GM19463 (cell line): ENCODE measurements around the gene EHMT1.
"Not testable (repeated sequence)": the region's sequence is repeated elsewhere in the genome, so short reads cannot be mapped to it uniquely, and the experiment has no call there.

ENCODE experiments used
- ATAC-seq: cut with Tn5 transposase; IDR thresholded peaks from one replicate; pipeline ENCODE4 v1.9.1; 2021; ENCODE audit warnings: mild to moderate bottlenecking, moderate library complexity; ENCODE audit not compliant: unreplicated experiment

The EHMT1 gene

DNA sequence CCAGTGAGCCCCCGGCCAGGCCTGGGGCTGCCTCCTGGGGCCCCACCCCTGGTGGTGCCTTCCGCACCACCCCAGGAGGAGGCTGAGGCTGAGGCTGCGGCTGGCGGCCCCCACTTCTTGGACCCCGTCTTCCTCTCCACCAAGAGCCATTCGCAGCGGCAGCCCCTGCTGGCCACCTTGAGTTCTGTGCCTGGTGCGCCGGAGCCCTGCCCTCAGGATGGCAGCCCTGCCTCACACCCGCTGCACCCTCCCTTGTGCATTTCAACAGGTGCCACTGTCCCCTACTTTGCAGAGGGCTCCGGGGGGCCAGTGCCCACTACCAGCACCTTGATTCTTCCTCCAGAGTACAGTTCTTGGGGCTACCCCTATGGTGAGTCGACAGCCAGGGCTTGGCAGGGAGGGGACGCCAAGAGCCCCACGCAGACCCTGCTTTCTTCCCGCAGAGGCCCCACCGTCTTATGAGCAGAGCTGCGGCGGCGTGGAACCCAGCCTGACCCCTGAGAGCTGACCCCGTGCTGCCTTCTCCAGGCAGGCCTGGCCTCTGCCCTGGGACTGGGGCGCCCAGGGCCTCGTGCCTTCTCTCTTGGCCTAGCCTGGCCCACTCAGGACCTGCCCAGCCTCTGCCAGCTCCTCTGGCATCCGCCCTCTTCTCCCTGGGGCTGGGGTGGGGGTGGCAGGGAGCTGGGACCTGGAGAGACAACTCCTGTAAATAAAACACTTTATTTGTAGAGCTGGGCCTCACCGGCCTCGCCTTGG lies 4.0 kb upstream of the EHMT1 start:
- ATAC-seq = no peak

DNA sequence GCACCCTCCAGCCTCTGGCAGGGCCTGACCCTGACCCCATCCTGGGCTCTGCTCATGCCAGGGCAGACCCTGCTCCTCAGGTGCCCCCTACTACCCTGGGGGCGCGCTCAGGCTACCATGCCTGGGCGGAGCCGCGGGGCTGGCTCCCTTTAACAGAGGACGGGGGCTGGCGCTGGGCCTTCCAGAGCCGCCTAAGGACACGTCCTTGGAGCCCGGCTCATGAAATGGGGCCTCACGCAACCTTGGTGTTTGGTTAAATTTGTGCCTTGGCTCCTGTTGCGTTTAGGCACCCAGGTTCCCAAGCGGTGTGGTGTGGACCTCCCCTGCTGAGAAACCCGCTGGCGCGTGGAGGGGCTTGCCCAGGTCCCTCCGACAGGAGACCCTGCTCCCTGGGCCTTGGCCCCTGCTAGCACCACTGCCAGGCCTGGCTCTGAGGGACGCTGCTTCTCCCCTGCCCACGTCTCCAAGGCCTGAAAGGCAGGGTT lies 3.4 kb upstream of the EHMT1 start:
- no peak for ATAC-seq

DNA sequence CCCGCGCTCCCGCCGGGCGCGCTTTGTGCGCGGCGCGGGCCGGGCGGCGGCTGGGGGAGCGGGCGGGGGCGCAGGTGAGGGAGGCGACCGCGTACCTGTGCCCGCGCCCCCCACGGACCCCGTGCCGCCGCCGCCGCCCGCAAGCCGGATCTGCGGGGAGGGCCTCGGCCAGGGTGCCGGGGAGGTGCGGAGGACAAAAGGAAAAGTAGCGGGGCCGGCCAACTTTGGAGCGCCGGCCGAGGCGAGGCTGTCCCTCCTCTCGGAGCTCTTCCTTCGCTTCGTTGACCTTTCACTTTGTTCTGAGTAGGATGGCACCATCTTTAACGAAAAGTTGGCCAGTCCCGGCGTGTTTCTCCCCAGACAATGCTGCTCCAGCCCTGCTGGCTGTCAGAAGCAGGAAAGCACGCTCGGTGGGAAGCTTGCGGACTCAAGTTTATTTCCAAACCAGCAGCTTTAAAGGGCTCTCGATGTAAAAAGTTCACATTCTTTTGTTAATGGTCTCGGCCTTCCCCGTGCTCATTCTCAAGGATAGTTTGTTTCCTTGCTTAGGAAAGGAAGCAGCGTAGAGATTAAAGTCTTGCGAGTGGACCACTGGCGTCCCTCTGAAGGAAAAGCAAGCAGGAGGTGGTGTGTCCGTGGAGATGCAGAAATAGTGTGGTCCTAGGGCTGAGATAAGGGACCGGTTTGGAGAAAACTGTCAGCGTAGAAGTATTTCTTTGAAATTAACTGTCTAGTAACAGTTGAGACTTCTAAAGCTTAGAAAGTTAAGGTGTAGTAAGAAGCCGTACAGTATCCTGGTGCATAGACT lies 639 bp downstream of the EHMT1 start:
- ATAC-seq = no peak

DNA sequence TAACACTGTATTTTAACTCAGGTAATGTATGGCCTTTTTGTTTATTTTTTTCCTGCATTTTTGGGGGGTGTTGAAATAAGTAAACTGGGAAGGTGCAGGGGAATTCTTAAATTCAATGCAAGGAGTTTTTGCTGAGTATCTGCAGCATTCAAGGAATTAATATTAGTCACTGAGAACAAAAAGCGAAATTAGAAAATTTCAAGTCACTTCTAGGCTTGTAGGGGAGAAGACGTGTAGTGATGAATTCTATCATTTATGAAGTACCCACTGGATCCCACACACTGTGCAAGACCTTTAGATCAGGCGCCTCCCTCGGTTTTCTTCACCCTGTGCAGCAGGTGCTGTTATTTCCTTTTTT lies 1.2 kb downstream of the EHMT1 start:
- ATAC-seq = no peak

DNA sequence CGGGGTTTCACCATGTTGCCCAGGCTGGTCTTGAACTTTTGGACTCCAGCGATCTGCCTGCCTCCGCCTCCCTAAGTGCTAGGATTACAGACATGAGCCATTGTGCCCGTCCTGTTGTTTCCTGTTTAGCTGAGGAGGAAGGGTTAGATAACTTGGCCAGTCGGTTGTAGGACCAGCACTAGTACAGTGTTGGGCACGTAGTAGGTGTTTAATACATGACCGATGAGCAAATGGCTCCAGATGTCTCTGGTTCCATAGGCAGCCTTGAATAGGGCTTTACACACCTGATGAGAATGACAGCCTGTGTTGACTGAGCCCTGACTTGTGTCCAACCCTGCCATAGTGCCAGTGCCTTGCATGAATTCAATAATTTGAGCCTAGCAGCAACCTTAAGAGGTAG lies 1.8 kb downstream of the EHMT1 start:
- ATAC-seq = no peak

DNA sequence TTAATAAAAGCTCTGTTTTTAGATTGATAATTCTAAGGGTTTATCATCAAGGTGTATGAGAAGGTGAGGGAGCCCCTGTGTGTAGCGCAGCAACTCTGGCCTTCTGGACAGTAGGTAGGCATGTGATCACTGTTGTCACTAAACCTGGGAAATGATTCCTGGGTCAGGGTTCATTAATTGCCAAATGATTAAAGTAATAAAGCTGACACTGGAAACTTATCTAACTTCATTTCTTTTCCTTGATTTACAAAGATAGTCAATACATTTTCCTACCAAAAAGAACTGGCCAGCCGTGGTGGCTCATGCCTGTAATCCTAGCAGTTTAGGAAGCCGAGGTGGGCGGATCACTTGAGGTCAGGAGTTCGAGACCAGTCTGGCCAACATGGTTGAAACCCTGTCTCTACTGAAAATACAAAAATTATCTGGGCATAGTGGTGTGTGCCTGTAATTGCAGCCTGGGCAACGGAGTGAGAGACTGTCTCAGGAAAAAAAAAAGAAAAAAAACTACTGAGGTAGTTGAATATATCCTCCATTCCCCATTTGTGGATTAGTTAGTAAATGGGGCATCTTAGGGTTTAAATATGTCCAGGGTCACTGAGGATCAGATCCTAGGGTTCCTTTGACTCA lies 2.4 kb downstream of the EHMT1 start:
- no peak for ATAC-seq

DNA sequence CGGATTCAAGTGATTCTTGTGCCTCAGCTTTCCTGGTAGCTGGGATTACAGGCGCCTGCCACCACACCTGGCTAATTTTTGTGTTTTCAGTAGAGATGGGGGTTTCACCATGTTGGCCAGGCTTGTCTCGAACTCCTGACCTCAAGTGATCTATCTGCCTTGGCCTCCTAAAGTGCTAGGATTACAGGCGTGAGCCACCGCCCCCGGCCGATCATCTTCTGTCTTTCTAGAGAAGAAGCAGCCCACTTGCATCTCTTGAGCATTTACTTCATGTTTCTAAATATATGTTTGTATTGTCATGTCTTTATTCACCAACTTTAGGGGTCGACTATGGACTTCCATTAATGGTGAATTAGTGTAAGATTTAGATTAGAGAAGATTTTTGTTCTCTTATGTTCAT lies 3.4 kb downstream of the EHMT1 start:
- ATAC-seq = not testable (repeated sequence)

DNA sequence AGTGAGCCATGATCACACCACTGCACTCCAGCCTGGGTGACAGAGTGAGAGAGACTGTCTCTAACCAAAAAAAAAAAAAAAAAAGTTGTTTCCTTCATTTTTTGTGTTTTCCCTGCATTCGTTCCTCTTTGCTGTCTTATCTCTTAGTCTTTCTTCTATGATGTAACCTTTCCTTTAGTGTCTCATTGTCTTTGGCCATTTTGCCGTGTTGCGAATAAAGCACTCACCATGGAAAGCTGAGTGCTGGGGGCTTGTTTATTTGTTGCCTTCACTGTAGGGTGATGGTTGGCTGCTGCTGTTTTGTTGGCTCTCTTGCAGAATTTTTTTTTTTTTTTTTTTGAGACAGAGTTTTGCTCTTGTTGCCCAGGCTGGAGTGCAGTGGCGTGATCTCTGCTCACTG lies 7.7 kb downstream of the EHMT1 start:
- ATAC-seq = no peak

DNA sequence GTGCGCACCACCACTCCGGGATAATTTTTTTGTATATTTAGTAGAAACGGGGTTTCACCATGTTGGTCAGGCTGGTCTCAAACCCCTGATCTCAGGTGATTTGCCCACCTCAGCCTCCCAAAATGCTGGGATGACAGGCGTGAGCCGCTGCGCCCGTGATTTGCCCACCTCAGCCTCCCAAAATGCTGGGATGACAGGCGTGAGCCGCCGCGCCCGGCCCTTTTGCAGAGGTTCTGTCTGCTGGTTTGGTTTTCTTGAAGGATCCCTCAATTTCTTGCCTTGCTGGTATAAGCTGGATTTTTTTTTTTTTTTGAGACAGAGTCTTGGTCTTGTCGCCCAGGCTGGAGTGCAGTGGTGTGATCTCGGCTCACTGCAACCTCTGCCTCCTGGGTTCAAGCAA lies 8.6 kb downstream of the EHMT1 start:
- not testable (repeated sequence) for ATAC-seq

DNA sequence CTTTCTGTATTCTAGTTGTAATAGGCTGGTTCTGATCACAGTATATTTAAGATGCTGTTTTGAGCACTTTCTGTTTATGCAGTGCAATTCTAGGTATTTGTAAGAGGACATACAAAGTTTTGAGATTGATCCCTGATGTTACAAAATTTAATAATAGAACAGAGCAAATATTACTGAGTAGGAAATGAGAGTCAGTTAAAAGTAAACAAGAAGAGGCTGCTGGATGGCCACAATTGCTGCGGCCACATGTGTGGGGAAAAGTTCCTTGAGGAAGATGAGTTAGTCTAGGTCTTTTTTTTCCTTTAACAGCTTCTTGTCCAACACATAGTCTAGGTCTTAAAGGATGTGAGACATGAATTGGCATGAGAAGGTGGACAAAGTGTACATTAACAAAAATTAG lies 11.3 kb downstream of the EHMT1 start:
- no peak for ATAC-seq

DNA sequence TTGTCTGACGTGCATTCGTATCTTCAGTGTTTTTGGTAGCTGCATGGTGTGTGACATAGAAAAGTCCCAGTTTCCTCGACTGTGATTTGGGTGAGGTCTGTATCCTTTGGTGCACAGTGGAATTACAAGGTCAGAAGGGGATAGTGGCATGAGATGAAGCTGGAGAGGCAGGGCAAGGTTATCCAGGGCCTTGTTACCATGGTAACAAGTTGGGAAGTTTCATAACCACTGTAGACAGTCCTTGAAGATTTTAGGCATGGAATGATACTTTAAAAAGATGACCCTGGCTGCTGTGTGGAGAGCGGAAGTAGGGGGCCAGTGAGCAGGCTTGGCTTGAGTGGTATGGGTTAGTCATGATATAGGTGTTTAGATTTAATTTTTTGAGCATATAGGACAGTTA lies 11.9 kb downstream of the EHMT1 start:
- ATAC-seq = no peak

DNA sequence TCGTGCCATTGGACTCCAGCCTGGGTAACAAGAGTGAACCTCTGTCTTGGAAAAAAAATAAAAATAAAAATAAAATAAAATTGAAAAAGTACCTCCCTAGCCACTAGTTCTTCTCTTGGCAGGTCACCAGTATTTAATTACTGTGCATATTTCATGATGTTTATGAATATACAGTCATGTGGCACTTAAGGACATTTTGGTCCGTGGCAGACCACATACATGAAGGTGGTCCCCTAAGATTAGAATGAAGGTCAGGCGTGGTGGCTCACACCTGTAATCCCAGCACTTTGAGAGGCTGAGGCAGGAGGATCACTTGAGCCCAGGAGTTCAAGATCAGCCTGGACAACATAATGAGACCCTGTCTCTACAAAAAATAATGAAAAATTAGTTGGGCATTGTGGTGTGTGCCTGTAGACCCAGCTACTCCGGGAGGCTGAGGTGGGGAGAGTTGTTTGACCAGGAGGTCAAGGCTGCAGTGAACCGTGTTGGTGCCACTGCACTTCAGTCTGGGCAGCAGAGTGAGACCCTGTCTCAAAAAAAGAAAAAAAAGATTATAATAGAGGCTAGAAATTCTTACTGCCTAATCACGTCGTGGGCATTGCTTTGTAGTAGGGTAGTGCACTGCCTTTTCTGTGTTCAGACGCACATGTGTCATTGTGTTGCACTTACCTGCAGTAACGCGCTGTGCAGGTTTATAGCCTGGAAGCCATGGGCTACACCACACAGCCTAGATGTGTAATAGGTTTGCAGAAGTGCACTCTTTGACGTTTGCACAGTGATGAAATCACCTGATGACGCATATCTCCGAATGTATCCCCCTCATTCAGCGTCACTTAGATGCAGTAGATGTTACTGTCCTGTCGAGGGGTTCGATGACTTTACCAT lies 12.8 kb downstream of the EHMT1 start:
- no peak for ATAC-seq

DNA sequence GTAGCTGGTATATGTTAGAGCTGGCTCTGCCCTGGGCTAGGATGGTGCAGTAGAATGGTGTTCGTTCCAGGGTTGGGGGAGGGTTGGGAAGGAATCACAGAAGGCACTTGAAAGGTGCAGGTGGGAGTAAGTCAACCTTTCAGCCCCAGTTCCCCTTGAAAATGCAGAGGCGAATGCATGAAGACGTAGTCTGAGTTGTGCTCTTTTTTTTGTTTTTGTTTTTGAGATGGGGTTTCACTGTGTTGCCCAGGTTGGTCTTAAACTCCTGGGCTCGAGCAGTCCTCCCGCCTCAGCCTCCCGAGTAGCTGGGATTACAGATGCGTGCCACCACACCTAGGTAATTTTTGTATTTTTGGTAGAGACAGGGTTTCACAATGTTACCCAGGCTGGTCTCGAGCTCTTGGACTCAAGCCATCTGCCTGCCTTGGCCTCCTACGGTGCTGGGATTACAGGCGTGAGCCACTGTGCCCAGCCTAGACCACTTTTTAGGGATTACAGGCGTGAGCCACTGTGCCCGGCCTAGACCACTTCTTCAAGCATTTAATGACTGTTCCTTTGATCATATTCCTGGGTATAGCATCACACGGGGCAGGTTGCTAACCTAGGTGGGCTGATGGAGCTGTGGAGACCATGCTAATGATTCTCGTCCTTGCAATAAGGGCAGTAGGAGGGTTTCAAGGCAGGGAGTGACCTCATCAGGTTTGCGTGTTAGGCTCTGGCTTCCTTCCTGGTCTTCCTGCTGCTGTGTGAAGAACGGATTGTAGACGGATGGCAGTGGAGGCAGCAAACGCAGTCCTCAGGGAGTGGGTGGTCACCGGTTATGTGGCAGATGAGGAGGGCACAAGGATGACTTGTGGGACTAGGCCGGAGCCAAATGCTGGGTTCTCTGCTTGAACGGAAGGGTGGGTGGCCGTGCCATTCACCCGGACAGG lies 13.7 kb downstream of the EHMT1 start:
- no peak for ATAC-seq

DNA sequence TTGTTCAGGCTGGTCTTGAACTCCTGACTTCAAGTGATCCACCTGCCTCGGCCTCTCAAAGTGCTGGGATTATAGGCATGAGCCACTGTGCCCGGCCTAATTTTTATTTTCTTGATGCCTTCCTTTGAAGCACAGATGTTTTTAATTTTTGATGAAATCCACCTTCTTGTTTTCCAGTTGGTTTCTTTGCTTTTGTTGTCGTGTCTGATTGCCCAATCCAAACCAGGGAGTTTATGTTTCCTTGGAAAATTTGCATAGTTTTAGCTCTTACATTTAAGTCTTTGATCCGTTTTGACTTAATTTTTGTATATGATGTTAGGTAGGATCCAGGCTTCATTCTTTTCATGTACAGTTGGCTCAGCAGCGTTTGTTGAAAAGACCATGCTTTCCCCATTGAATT lies 15.2 kb downstream of the EHMT1 start:
- no peak for ATAC-seq

DNA sequence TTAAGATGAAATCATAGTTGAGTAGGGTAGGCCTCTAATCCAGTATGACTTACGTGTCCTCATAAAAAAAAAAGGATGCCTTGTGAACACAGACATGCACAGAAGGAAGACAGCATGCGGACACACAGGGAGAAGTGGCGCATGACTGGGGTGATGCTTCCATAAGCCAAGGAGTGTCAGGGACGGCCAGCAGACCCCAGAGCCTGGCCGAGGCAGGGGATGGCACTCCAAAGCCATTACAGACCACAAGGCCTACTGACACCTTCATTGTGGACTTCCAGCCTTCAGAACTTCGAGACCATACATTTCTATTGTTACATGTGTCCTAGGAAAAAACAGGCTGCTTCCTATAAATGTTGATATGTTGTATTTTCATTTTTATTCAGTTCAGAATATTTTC lies 19.9 kb downstream of the EHMT1 start:
- no peak for ATAC-seq

DNA sequence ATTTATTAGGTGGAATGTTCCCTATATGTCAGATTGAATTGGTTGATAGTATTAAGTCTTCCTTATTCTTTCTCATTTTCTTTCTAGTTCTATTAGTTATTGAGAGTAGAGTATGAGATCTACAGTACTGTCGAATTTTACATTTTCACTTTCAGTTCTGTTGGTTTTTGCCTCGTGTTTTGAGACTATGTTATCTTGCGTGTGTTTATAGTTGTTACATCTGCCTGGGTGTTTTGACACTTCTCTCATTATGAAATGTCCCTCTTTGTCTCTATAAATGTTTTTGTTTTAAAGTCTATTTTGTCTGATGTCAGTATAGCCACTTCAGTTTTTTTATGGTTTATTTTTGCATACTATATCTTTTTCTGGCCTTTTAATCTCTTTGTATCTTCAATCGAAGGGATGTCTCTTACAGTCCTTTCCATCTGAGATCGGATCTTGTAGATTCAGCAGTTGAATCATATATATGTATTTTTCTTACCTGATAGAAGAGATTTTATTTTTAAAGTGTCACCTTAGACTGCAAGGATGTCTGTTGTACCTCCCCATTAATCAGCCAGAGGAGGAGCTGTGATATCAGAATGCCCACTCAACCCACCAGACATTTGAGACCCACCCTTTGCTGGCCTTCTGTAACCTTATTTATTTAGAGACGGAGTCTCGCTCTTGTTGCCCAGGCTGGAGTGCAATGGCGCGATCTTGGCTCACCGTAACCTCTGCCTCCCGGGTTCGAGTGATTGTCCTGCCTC lies 20.7 kb downstream of the EHMT1 start:
- ATAC-seq = no peak

DNA sequence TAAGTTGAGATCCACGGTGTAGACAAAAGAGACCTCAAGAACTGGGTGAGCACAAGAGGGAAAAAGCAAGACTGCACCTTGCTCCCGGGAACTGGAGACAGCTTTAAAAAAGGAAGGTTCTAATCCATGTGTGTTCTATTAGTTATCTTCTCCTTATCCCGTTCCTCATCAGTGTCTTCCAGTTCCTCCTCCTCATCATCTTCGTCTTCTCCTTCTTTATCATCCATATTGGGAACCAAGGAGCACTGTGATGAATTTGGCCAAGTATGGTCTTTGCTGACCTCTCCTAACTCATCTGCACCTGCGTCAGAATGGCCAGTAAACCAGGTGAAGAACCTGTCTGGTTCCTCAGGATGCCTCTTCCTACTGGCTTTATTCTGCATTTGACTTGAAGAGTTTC lies 22.1 kb downstream of the EHMT1 start:
- no peak for ATAC-seq

DNA sequence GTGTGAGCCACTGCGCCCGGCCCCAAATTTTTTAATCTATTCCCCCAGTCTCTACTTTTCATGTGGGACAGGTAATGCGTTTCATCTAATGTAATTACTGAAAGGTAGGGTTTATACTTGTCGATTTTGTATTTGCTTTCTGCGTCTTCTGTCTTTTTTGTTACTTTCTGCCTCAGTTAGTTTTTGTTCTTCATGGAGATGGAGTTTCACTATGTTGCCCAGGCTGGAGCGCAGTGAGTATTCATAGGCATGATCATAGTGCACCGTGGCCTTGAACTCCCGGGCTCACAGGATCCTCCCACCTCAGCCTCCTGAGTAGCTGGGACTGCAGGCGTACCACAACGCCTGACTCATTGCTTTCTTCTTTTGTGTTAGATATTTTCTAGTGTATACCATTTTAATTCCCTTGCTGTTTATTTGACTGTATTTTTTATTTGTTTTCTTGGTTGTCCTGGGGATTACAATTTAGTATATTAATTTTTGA lies 23.4 kb downstream of the EHMT1 start:
- no peak for ATAC-seq

DNA sequence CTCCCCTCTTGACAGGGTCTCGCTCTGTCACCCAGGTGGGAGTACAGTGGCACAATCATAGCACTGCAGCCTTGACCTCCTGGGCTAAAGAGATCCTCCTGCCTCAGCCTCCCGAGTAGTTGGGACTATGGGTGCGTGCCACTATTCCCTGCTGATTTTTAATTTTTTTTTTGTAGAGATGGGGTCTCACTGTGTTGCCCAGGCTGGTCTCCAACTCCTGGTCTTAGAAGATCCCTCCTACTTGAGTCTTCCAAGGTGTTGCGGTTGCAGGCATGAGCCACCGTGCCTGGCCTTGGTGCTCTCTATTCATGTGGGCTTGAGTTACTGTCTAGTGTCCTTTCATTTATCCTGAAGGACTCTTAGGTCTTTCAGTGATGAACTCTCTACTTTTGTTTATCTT lies 24.1 kb downstream of the EHMT1 start:
- ATAC-seq = no peak
